B cell (primary cell): ENCODE measurements around the gene TGFBR1. TPM values are rescaled to one million over a fixed set of nuclear protein-coding genes. Genes with fewer than 3 reads are reported as not detected.

ENCODE experiments used
- ATAC-seq: fragments of 200-7000 bp; cut with Tn5 transposase; one replicate; pipeline ENCODE4 v1.10.0; 2021; ENCODE audit warnings: low read depth, mild to moderate bottlenecking, moderate number of reproducible peaks, moderate library complexity
- CTCF ChIA-PET: fragments of 350-600 bp; sonication (Branson Sonifier 250); formaldehyde crosslinking; loops from one replicate; lab custom pipeline; 2021; ENCODE audit warnings: antibody characterized with exemption, inconsistent platforms; lab: Charles Lee
- POLR2A ChIA-PET: fragments of 350-600 bp; sonication (Branson Sonifier 250); formaldehyde crosslinking; loops from one replicate; lab custom pipeline; 2021; ENCODE audit warnings: antibody characterized with exemption; lab: Charles Lee
- DNase-seq: peaks from one replicate; pipeline ENCODE4 v3.0.0; 2013
- H2AFZ ChIP-seq: 2 replicates; pipeline ENCODE4 v1.6.1; 2012; ENCODE audit warnings: mild to moderate bottlenecking, low read depth, low read length; ENCODE audit not compliant: insufficient read depth, poor library complexity, severe bottlenecking
- H3K27ac ChIP-seq, 2 donors: 1 replicate in 1 of 2; 2 replicates in 1 of 2; pipeline ENCODE4 v1.5.1; 2012 to 2013; ENCODE audit warnings: low read length in 2 of 2, mild to moderate bottlenecking in 2 of 2, moderate library complexity in 1 of 2
- H3K27me3 ChIP-seq, 4 experiments: fragments of 200-600 bp in 1 of 4; sonication (generic) in 1 of 4; replicated peaks in 1 of 4; 1 replicate in 2 of 4; 2 replicates in 2 of 4; pipeline versions ENCODE4 v1.6.1 to v1.7.0; 2013 to 2016; ENCODE audit warnings: low read length in 3 of 4, mild to moderate bottlenecking in 2 of 4, mixed read lengths in 1 of 4, moderate library complexity in 1 of 4; ENCODE audit not compliant: insufficient read depth in 4 of 4, control insufficient read depth in 3 of 4; ENCODE audit errors: control extremely low read depth in 1 of 4
- H3K36me3 ChIP-seq, 2 experiments: replicated peaks in 1 of 2; 1 replicate in 1 of 2; 2 replicates in 1 of 2; pipeline versions ENCODE4 v1.6.1 to v1.7.1; 2013; ENCODE audit warnings: low read length in 1 of 2; ENCODE audit not compliant: insufficient read depth in 2 of 2, control insufficient read depth in 1 of 2; ENCODE audit errors: control extremely low read depth in 1 of 2, extremely low read depth in 1 of 2
- H3K4me1 ChIP-seq, 2 donors: fragments of 200-600 bp in 1 of 2; sonication (generic) in 1 of 2; 1 replicate in 1 of 2; 2 replicates in 1 of 2; pipeline versions ENCODE4 v1.5.1 to v1.6.1; 2013 to 2017; ENCODE audit warnings: low read length in 2 of 2; ENCODE audit not compliant: control insufficient read depth in 2 of 2, insufficient read depth in 2 of 2
- H3K4me2 ChIP-seq: replicated peaks from 2 replicates; pipeline ENCODE3; 2012; ENCODE audit warnings: mild to moderate bottlenecking, low read depth, low read length; ENCODE audit not compliant: poor library complexity, severe bottlenecking
- H3K4me3 ChIP-seq, 5 experiments: fragments of 200-600 bp in 1 of 5; sonication (generic) in 1 of 5; 1 replicate in 3 of 5; 2 replicates in 2 of 5; pipeline versions ENCODE4 v1.5.1 to v1.7.0; 2011 to 2016; ENCODE audit warnings: low read length in 4 of 5, mild to moderate bottlenecking in 4 of 5, low read depth in 2 of 5, control low read depth in 1 of 5, moderate library complexity in 1 of 5; ENCODE audit not compliant: insufficient read depth in 1 of 5; ENCODE audit errors: control extremely low read depth in 1 of 5, extremely low read depth in 1 of 5
- H3K79me2 ChIP-seq: fragments of 200-600 bp; sonication (generic); one replicate; pipeline ENCODE4 v1.6.0; 2016; ENCODE audit warnings: low read length; ENCODE audit not compliant: control insufficient read depth, insufficient read depth
- H3K9ac ChIP-seq: fragments of 200-600 bp; sonication (generic); 2 replicates; pipeline ENCODE4 v1.6.1; 2017; ENCODE audit warnings: mild to moderate bottlenecking, low read length, moderate library complexity
- H3K9me3 ChIP-seq, 3 donors: one replicate each; pipeline versions ENCODE4 v1.6.1 to v1.7.1; 2013; ENCODE audit warnings: low read length in 2 of 3; ENCODE audit not compliant: control insufficient read depth in 2 of 3, insufficient read depth in 1 of 3; ENCODE audit errors: control extremely low read depth in 1 of 3
- H4K20me1 ChIP-seq: 2 replicates; pipeline ENCODE4 v1.6.0; 2012; ENCODE audit warnings: mild to moderate bottlenecking, low read length; ENCODE audit not compliant: insufficient read depth, control insufficient read depth, poor library complexity, severe bottlenecking
- H3K27ac Mint-ChIP-seq: one replicate; pipeline ENCODE4 v1.8.0; 2021; ENCODE audit warnings: mixed read lengths
- H3K27me3 Mint-ChIP-seq: one replicate; pipeline ENCODE4 v1.8.0; 2021; ENCODE audit warnings: mixed read lengths
- H3K4me1 Mint-ChIP-seq: one replicate; pipeline ENCODE4 v1.8.0; 2021; ENCODE audit warnings: mixed read lengths
- H3K4me3 Mint-ChIP-seq: one replicate; pipeline ENCODE4 v1.8.0; 2021; ENCODE audit warnings: mixed read lengths
- H3K9me3 Mint-ChIP-seq: one replicate; pipeline ENCODE4 v1.8.0; 2022; ENCODE audit warnings: mixed read lengths; ENCODE audit not compliant: insufficient read depth
- CTCF ChIP-seq: fragments of 200-600 bp; IDR thresholded peaks from one replicate; pipeline ENCODE4 v1.8.0; 2022; ENCODE audit warnings: antibody characterized with exemption, mild to moderate bottlenecking
- EZH2 ChIP-seq: IDR thresholded peaks from 2 replicates; pipeline ENCODE4 v1.6.1; 2012; ENCODE audit warnings: borderline replicate concordance, low read depth, mild to moderate bottlenecking, moderate library complexity, low read length; ENCODE audit not compliant: insufficient read depth, poor library complexity, severe bottlenecking
- WGBS: methylation state at CpG from one replicate; pipeline ENCODE4 v1.1.5; 2013; ENCODE audit warnings: missing lambda C conversion rate; ENCODE audit not compliant: insufficient coverage; 5-methylcytosine and 5-hydroxymethylcytosine counted together
- intact Hi-C: fragments of 100-400 bp; cut with micrococcal nuclease; formaldehyde crosslinking; loops from one replicate; pipeline ENCODE4 v1.10.0; 2022
- polyA plus RNA-seq: library from polyadenylated mRNA; depleted of rRNA; stranded (reverse); fragments of >200 nt; gene quantifications from 2 replicates; pipeline ENCODE4 v1.2.3, GENCODE V29; 2012
- total RNA-seq, 2 donors: library from RNA; stranded (reverse); fragments of 120-200 nt in 1 of 2; gene quantifications; 1 replicate in 1 of 2; 2 replicates in 1 of 2; pipeline versions ENCODE4 v1.2.3 to v1.2.4, GENCODE V29; 2013 to 2022

Gene TGFBR1
- total and polyA plus RNA-seq, 2 donors (not counting 1 experiment from before 2014, with no cell fraction given) = 3.0 to 60.7 TPM

- Histone ChIP-seq H3K4me1 (peaks cover 31 to 32% of the 10 kb centered on the region in 2 donors), H3K27me3 (no peaks in the 10 kb centered on the region), H4K20me1 (no peaks in the 10 kb centered on the region), H3K4me3 (no peak overlapping the region), H3K36me3 (no peaks in the 10 kb centered on the region), H3K9me3 (no peaks in the 10 kb centered on the region), H3K9ac (no peak overlapping the region), H3K27ac (no peak overlapping the region), H3K4me2 (no peak overlapping the region), H3K79me2 (peaks cover 29% of the 10 kb centered on the region), H2AFZ (peak overlapping the region; percentile 39)
- CTCF ChIA-PET = interaction anchor here (0.8 to 8.3 kb wide), 15 partner anchors 9 to 128 kb away, joined by 3 to 82 read pairs (median 5); no protein-coding TSS in a partner anchor
- intact Hi-C loops = no loop called here
- POLR2A ChIA-PET = interaction anchor here (1.0 to 3.1 kb wide), 3 partner anchors 24 to 45 kb away, joined by 3 to 13 read pairs (median 8); no protein-coding TSS in a partner anchor
- 91% methylated on average over 8 of the region's 11 CpGs for WGBS
- H3K27me3 Mint-ChIP-seq = no peaks in the 10 kb centered on the region
- ATAC-seq (no peak), DNase-seq (no peak)
- H3K27ac Mint-ChIP-seq = no peak overlapping the region
- H3K4me1 Mint-ChIP-seq = peaks cover 35% of the 10 kb centered on the region
- H3K4me3 Mint-ChIP-seq = peak overlapping the region; percentile 97
- H3K9me3 Mint-ChIP-seq = no peaks in the 10 kb centered on the region
- TF ChIP-seq EZH2 (no peak), CTCF (no peak)
Observed at GRCh38 chr9:99103054-99103895, 1.6 kb upstream of the TGFBR1 start.
